Stimulated activated CD4-positive, alpha-beta T cell treated with anti-CD3 and anti-CD28 coated beads, Interleukin-15, amount 100 ng/mL, for 1 hour (primary cell): ENCODE data around the gene OSBPL10.
"Not testable (repeated sequence)": the region's sequence is repeated elsewhere in the genome, so short reads cannot be mapped to it uniquely, and the experiment has no call there.

Source experiments
- DNase-seq, 2 donors: peaks; one replicate each; pipeline ENCODE4 v3.0.0-alpha.2; 2020; ENCODE audit warnings: low read depth in 1 of 2, low spot score in 1 of 2

The OSBPL10 gene

GRCh38 chr3:31892916-31893573 is 88.0 kb downstream of the OSBPL10 start:
- DNase-seq, result no peak

- DNase-seq, result no peak
These were observed 88.6 kb downstream of the OSBPL10 start for GRCh38 chr3:31892500-31892899.

GRCh38 chr3:31891876-31892455 is 89.1 kb downstream of the OSBPL10 start:
- no peak for DNase-seq

DNA sequence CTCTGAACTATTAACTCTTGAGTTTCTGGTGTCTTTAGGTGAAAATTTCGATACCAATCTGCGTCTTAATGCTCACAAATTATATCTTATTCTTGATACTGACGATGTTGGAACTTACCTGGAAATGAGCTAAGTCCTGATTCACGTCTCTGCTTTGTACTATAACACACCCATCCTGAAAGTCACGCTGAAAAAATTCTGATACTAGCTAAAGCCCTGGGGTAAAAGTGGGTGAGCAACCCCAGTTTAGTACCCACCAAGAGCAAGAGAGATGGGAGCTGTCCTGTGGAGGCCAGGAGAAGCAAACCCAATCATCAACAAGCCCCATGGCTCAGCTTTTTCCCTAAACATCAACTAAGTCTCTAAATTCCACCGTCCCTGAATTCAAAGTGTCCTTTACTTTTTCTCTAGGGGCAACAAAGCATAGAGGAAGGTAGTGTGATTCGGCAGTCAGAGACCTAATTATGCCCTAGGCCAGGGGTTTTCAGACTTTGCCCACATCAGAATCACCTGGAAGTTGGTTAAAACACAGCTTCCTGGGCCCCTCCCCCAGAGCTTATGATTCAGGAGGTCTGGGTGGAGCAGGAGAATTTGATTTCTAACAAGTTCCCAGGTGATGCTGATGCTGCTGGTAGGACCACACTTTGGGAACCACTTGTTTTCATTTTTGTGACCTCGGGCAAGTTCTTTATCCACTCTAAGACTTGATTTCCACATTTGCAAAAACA is 90.2 kb downstream of the OSBPL10 start:
- DNase-seq, result no peak

- DNase-seq, result no peak
These were observed 91.1 kb downstream of the OSBPL10 start for GRCh38 chr3:31890007-31890406.

- DNase-seq, result no peak
These were observed 95.8 kb downstream of the OSBPL10 start for GRCh38 chr3:31885235-31885634.

- no peak for DNase-seq
These were observed 96.8 kb downstream of the OSBPL10 start for GRCh38 chr3:31884251-31884650.

- no peak for DNase-seq
These were observed 98.2 kb downstream of the OSBPL10 start for GRCh38 chr3:31882895-31883294.

- DNase-seq, result no peak
These were observed 98.6 kb downstream of the OSBPL10 start for GRCh38 chr3:31882431-31882830.

- DNase-seq, result no peak
These were observed 100.5 kb downstream of the OSBPL10 start for GRCh38 chr3:31880482-31881078.

DNA sequence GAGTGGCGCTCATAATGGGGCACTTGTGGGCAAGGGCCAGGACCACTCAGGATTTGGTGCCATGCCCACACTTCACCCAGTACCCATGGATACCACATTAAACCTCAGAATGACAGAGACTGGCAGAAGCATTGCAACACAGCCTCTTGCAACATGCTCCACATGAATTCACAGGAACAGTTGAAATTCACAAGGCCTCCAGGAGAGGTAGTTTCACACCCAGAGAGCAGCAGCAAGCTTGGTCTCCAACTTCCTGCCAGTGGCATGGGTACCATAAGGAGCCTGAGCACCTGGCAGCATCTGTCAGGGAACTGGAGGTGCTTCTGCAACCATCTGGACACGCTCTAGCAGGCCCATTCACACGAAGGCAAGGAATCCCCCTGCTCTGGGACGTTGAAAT is 101.0 kb downstream of the OSBPL10 start:
- DNase-seq, result no peak

DNA sequence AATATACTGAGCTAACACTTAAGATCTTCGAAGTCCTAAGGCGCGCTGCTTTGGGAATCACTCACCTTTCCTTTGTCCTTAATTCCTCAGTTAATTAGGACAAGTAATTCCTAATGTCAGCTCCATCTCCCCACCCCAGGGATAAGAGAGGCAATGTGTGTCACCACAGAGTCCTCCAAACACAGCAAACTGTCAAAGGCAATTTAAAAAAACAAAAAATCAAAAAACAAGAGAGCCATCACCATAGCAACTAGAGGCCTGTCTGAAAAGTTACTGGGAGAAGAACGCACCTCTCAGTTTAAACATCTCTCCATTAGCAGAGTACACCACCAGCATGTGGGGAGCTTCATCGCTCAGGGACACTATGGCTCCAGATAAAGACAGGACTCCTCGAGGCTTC is 101.7 kb downstream of the OSBPL10 start:
- DNase-seq, result no peak

GRCh38 chr3:31878231-31878838 is 102.7 kb downstream of the OSBPL10 start:
- DNase-seq, result no peak

- DNase-seq, result no peak
These were observed 104.7 kb downstream of the OSBPL10 start for GRCh38 chr3:31876331-31876730.

DNA sequence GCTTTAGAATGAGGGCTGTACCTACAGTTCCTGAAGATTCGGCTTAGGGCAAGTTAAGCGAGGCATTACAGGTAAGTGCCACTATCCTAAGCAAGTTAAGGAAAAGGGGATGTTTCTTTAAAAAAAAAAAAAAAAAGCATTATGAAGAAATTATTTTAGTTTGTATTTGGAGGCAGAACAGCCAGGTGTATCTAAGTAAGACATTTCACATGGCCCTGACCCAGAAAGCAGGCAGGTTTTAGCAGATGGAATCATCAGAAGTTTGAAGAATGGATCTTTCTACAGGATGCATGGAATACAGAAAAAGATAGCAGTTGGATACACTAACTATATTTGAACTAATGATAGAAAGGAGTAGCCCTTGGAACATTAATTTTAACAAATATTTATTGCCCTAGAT is 105.6 kb downstream of the OSBPL10 start:
- no peak for DNase-seq

DNA sequence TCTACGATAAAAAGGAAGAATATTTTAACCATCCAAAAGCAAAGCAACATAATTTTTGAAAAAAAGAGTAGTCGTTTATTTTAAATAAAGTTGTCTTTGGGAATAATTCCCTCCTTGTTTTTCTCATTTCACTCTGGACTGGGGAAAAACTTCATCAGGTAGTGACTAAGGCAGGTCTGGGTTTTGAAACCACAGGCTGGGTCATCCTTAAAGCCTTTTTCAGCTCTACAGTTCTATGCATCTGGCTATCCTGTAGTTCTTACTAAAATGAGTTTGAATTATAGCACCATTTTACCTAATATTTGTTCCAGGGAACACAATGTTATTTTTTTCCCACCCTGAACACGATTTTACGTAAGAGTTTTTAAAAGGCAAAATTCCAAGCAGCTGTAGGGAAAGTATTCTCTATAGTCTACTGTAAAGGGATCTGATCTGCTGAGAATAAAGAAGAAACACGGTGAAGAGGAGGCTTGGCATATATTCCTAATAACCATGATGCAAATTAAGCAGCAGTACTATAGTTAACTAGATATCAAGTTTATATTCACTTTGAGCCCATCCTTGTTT is 107.7 kb downstream of the OSBPL10 start:
- no peak for DNase-seq

- DNase-seq, result no peak
These were observed 109.0 kb downstream of the OSBPL10 start for GRCh38 chr3:31871939-31872507.

DNA sequence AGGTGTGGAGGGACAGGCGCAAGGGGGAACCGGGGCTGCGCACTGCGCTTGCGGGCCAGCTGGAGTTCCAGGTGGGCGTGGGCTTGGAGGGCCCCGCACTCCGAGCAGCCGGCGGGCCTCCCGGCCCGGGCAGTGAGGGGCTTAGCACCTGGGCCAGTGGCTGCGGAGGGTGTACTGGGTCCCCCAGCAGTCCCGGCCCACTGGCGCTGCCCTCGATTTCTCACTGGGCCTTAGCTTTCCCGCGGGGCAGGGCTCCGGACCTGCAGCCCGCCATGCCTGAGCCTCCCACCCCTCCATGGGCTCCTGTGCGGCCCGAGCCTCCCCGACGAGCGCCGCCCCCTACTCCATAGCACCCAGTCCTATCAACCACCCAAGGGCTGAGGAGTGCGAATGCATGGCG is 111.0 kb downstream of the OSBPL10 start:
- DNase-seq, result not testable (repeated sequence)

- no peak for DNase-seq
These were observed 112.8 kb downstream of the OSBPL10 start for GRCh38 chr3:31868236-31868635.

DNA sequence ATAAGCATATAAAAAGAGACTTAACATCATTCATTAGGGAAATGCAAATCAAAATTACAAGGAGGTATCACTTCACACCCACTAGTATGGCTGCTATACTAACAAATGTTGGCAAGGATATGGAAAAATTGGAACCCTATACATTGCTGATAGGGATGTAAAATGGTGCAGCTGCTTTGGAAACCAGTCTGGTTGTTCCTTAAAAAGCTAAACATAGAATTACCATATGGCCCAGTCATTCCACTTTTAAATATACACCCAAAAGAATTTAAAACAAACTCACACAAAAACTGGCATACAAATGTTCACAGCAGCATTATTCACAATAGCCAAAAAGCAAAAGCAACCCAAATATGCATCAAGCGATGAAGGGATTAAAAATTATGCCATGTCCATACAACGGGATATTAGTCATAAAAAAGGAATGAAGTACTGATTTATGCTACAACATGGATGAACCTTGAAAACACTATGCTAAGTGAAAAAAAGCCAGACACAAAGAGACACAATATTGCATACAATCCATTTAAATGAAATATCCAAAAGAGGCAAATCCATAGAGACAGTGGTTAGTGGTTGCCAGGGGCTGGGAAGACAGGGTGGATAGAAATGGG is 118.3 kb downstream of the OSBPL10 start:
- DNase-seq, result no peak

DNA sequence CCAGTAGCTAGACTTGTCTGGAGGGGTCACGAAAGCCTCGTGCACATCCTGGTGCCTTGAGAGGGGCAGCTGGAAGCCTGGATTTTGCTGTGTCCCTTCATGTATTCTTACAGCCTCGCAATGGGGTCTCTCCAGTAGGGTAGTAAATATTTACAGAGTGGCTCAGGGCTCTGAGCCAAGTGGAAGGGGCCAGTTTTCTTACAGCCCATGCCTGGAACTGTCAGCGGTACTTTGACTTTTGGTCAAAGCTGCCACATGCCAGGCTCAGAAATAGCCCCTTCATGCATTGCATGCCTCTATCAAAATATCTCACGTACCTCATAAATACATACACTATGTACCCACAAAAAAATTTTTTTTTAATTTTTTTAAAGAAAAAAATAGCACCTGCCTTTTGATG is 119.2 kb downstream of the OSBPL10 start:
- no peak for DNase-seq
